SW 1271 (cell line): ENCODE data around the gene THSD4.

Experiments
- DNase-seq, 2 experiments: peaks; one replicate each; lab custom pipeline; 2025; lab: John Stamatoyannopoulos, UW

THSD4 gene

GRCh38 chr15:71098920-71099319, 16.4 kb upstream of the THSD4 start:
- no peak for DNase-seq

GRCh38 chr15:71103102-71103676, 12.1 kb upstream of the THSD4 start:
- DNase-seq = peak in 1 of 2 experiments; percentile 39

- no peak for DNase-seq
Observed at GRCh38 chr15:71104636-71105035, 10.6 kb upstream of the THSD4 start.

GRCh38 chr15:71105444-71105843, 9.8 kb upstream of the THSD4 start:
- DNase-seq = no peak

- DNase-seq = no peak
Observed at GRCh38 chr15:71106802-71107500, 8.3 kb upstream of the THSD4 start.

GRCh38 chr15:71107501-71107815, 7.8 kb upstream of the THSD4 start:
- no peak for DNase-seq

- DNase-seq = no peak
Observed at GRCh38 chr15:71109130-71109529, 6.1 kb upstream of the THSD4 start.

- no peak for DNase-seq
Observed at GRCh38 chr15:71109905-71110304, 5.4 kb upstream of the THSD4 start.

- DNase-seq = no peak
Observed at GRCh38 chr15:71110405-71111180, 4.7 kb upstream of the THSD4 start.

- DNase-seq = no peak
Observed at GRCh38 chr15:71111181-71111565, 4.1 kb upstream of the THSD4 start.

GRCh38 chr15:71111950-71112349, 3.3 kb upstream of the THSD4 start:
- no peak for DNase-seq

GRCh38 chr15:71112429-71112828, 2.8 kb upstream of the THSD4 start:
- no peak for DNase-seq

GRCh38 chr15:71114066-71114680, 1.1 kb upstream of the THSD4 start:
- no peak for DNase-seq

- DNase-seq = peak; percentile 36 to 76
Observed at GRCh38 chr15:71115567-71116351, 488 bp downstream of the THSD4 start.

GRCh38 chr15:71116366-71116765, 1.1 kb downstream of the THSD4 start:
- DNase-seq = peak in 1 of 2 experiments; percentile 76

GRCh38 chr15:71116942-71117341, 1.7 kb downstream of the THSD4 start:
- peak in 1 of 2 experiments; percentile 71 for DNase-seq

- DNase-seq = no peak
Observed at GRCh38 chr15:71117714-71118305, 2.5 kb downstream of the THSD4 start.

GRCh38 chr15:71118345-71118744, 3.1 kb downstream of the THSD4 start:
- DNase-seq = no peak

- no peak for DNase-seq
Observed at GRCh38 chr15:71118881-71119632, 3.8 kb downstream of the THSD4 start.

GRCh38 chr15:71120428-71120944, 5.2 kb downstream of the THSD4 start:
- DNase-seq = no peak

GRCh38 chr15:71121442-71121841, 6.2 kb downstream of the THSD4 start:
- DNase-seq = no peak
